B cell (primary cell): Measurements from ENCODE around the gene FHIT.

Experiments
- CTCF ChIP-seq: fragments of 200-600 bp; IDR thresholded peaks from one replicate; pipeline ENCODE4 v1.8.0; 2022; ENCODE audit warnings: antibody characterized with exemption, mild to moderate bottlenecking
- EZH2 ChIP-seq: IDR thresholded peaks from 2 replicates; pipeline ENCODE4 v1.6.1; 2012; ENCODE audit warnings: borderline replicate concordance, low read depth, mild to moderate bottlenecking, moderate library complexity, low read length; ENCODE audit not compliant: insufficient read depth, poor library complexity, severe bottlenecking

- no peak for TF ChIP-seq CTCF
- TF ChIP-seq EZH2: no peak
These were observed 1321.1 kb downstream of the FHIT start for GRCh38 chr3:59930170-59930569.
